ENCODE data around the gene TYK2.

DNA sequence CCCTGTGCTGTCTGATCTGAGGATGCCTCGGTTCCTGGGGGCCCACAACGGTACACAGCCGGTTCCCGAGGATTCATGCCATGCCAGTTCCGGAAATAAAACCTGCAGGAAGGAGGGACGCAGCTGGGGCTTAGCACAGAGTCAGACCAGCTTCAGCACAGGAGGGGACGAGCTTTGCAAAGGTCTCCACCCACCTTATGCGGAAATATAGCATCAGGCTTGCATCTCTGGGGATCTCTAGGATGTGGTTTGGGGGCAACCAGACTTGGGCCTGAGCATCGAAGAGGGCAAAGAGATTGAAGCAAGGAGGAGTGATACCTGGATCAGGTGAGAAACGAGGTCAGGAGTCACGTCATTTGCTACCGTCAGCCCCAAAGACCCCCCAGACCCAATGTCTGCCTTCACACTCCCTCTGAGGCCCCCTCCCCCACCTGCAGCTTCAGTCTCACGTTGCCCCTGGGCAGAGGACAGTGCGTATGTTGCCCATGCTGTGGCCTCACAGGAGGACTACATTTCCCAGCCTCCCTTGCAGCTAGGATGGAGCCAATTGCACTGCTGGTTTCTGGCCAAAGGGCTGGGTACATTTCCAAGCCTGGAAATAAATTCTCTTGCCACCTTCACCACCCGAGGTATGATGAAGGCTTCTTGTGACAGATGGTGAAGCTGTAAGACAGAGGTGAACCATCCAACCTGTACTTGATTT, 12.1 kb downstream of the TYK2 start:
- no peak for TF ChIP-seq ZSCAN29 (CRISPR knock-in tag; conservative IDR thresholded peaks at IDR 0.05)
- no peak for TF ChIP-seq ETV5 (CRISPR knock-in tag; IDR thresholded peaks at IDR 0.05; ENCODE audit: borderline replicate concordance)
- TF ChIP-seq ELF1 (CRISPR knock-in tag; IDR thresholded peaks at IDR 0.05), result no peak
- no peak for TF ChIP-seq ZNF337 (CRISPR knock-in tag; IDR thresholded peaks at IDR 0.05; ENCODE audit: borderline replicate concordance, low read depth)
